Endometrial microvascular endothelial cells (primary cell): Measurements from ENCODE around the gene SEMA4D. TPM values are rescaled to one million over a fixed set of nuclear protein-coding genes. Genes with fewer than 3 reads are reported as not detected.

Experiments
- in situ Hi-C: cut with HindIII; loops from 2 replicates; pipeline ENCODE4 v1.10.0; 2017; ENCODE audit warnings: low sequenced_read_pairs, low pct_unique_long_range_greater_than_20kb; ENCODE audit errors: inconsistent ontology term
- total RNA-seq: library from RNA; depleted of rRNA; stranded (reverse); fragments of >200 nt; gene quantifications from one replicate; pipeline ENCODE4 v1.2.3, GENCODE V29; 2015; ENCODE audit errors: inconsistent ontology term

SEMA4D gene
- total RNA-seq, 1 donor from 2014 or later: 2.8 TPM

GRCh38 chr9:89425024-89425805 lies 72.7 kb downstream of the SEMA4D start:
- in situ Hi-C loops: no loop called here

- in situ Hi-C loops: no loop called here
These were observed 75.5 kb downstream of the SEMA4D start for GRCh38 chr9:89422151-89422975.

GRCh38 chr9:89421595-89421994 lies 76.3 kb downstream of the SEMA4D start:
- in situ Hi-C loops: no loop called here

GRCh38 chr9:89420397-89421178 lies 77.3 kb downstream of the SEMA4D start:
- in situ Hi-C loops: no loop called here

GRCh38 chr9:89419978-89420394 lies 77.9 kb downstream of the SEMA4D start:
- in situ Hi-C loops: no loop called here

- in situ Hi-C loops: no loop called here
These were observed 78.9 kb downstream of the SEMA4D start for GRCh38 chr9:89418882-89419640.

- in situ Hi-C loops: no loop called here
These were observed 79.5 kb downstream of the SEMA4D start for GRCh38 chr9:89418474-89418845.

- in situ Hi-C loops: no loop called here
These were observed 80.0 kb downstream of the SEMA4D start for GRCh38 chr9:89417832-89418473.

GRCh38 chr9:89414670-89415324 lies 83.1 kb downstream of the SEMA4D start:
- in situ Hi-C loops: no loop called here

- in situ Hi-C loops: no loop called here
These were observed 83.8 kb downstream of the SEMA4D start for GRCh38 chr9:89413963-89414638.

GRCh38 chr9:89412951-89413350 lies 85.0 kb downstream of the SEMA4D start:
- in situ Hi-C loops: no loop called here

GRCh38 chr9:89412541-89412940 lies 85.4 kb downstream of the SEMA4D start:
- in situ Hi-C loops: no loop called here

- in situ Hi-C loops: no loop called here
These were observed 86.2 kb downstream of the SEMA4D start for GRCh38 chr9:89411759-89412158.

- in situ Hi-C loops: no loop called here
These were observed 87.1 kb downstream of the SEMA4D start for GRCh38 chr9:89410641-89411350.

GRCh38 chr9:89410022-89410421 lies 87.9 kb downstream of the SEMA4D start:
- in situ Hi-C loops: no loop called here

- in situ Hi-C loops: no loop called here
These were observed 88.4 kb downstream of the SEMA4D start for GRCh38 chr9:89409466-89409865.

GRCh38 chr9:89408628-89409101 lies 89.2 kb downstream of the SEMA4D start:
- in situ Hi-C loops: no loop called here
